Fibroblast of lung (primary cell): ENCODE measurements around the gene FOSL2.

Source experiments
- EZH2 ChIP-seq: IDR thresholded peaks from 2 replicates; pipeline ENCODE4 v1.5.1; 2012; ENCODE audit warnings: low read length, control low read depth, mild to moderate bottlenecking; ENCODE audit errors: missing control alignments
- TF ChIP-seq, protein P1 (sequence below), 2 donors: IDR thresholded peaks in 1 of 2; conservative IDR thresholded peaks in 1 of 2; 1 replicate in 1 of 2; 2 replicates in 1 of 2; pipeline ENCODE4 v1.5.1; 2011 to 2012; ENCODE audit warnings: low read length in 2 of 2, control low read depth in 1 of 2, inconsistent platforms in 1 of 2, low read depth in 1 of 2, mild to moderate bottlenecking in 1 of 2

DNA sequence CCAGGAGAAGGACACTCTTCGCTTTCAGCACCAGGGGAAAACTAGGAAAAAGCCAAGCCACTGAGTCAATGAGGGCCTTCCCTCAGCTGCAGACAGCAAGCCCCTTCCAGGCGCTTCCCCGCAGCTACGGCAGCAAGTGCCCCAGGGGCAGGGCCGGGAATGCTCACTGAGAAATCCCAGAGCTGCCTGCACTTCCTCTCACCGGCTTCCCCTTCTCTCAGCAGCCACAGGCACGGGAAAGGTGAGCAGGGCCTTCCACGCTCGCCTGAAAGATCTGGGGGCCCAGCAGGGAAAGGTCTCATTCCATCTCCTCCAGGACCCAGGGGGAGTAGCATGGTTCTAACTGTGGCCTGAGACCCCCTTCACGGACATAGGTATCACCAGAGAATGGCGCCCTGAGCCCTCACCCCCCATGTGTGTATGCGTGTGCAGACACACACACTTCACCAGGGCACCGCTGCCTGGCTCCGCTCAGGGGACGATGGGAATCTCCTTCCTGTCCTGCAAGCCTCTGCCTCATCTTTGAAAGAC, 29.6 kb upstream of the FOSL2 start:
- TF ChIP-seq, protein P1, sequence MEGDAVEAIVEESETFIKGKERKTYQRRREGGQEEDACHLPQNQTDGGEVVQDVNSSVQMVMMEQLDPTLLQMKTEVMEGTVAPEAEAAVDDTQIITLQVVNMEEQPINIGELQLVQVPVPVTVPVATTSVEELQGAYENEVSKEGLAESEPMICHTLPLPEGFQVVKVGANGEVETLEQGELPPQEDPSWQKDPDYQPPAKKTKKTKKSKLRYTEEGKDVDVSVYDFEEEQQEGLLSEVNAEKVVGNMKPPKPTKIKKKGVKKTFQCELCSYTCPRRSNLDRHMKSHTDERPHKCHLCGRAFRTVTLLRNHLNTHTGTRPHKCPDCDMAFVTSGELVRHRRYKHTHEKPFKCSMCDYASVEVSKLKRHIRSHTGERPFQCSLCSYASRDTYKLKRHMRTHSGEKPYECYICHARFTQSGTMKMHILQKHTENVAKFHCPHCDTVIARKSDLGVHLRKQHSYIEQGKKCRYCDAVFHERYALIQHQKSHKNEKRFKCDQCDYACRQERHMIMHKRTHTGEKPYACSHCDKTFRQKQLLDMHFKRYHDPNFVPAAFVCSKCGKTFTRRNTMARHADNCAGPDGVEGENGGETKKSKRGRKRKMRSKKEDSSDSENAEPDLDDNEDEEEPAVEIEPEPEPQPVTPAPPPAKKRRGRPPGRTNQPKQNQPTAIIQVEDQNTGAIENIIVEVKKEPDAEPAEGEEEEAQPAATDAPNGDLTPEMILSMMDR (conservative IDR thresholded peaks at IDR 0.05 in 1 of 2, IDR thresholded peaks at IDR 0.05 in 1 of 2; ENCODE audit: low read depth in 1 of 2, low read length in 2 of 2) = no peak
- TF ChIP-seq EZH2 = no peak
